Esophagus (tissue), 2 donors: ENCODE results near the gene WDR55. TPM values are rescaled to one million over a fixed set of nuclear protein-coding genes. Genes with fewer than 3 reads are reported as not detected.
A peak's percentile ranks its signal among the peaks of the same experiment; 100 is the strongest.
"Not testable (repeated sequence)": the region's sequence is repeated elsewhere in the genome, so short reads cannot be mapped to it uniquely, and the experiment has no call there.

Experiments
- H3K27ac ChIP-seq, 2 donors: one replicate each; pipeline ENCODE4 v1.5.1; 2013; ENCODE audit warnings: low read depth in 2 of 2, mild to moderate bottlenecking in 2 of 2, inconsistent platforms in 1 of 2, low read length in 1 of 2, moderate library complexity in 1 of 2
- H3K27me3 ChIP-seq, 2 donors: one replicate each; pipeline ENCODE4 v1.6.1; 2013; ENCODE audit warnings: low read length in 2 of 2, control low read depth in 1 of 2, mild to moderate bottlenecking in 1 of 2; ENCODE audit not compliant: insufficient read depth in 2 of 2, control insufficient read depth in 1 of 2
- H3K36me3 ChIP-seq, 2 donors: one replicate each; pipeline ENCODE4 v1.6.1; 2013; ENCODE audit warnings: low read length in 1 of 2; ENCODE audit not compliant: control insufficient read depth in 2 of 2, insufficient read depth in 2 of 2
- H3K4me1 ChIP-seq, 2 donors: one replicate each; pipeline ENCODE4 v1.6.1; 2013; ENCODE audit warnings: low read length in 1 of 2; ENCODE audit not compliant: control insufficient read depth in 2 of 2, insufficient read depth in 2 of 2
- H3K4me3 ChIP-seq, 2 donors: one replicate each; pipeline ENCODE4 v1.5.1; 2013; ENCODE audit warnings: low read length in 2 of 2, mild to moderate bottlenecking in 2 of 2, low read depth in 1 of 2, moderate library complexity in 1 of 2
- H3K9me3 ChIP-seq, 2 donors: one replicate each; pipeline ENCODE4 v1.6.1; 2013; ENCODE audit warnings: mild to moderate bottlenecking in 2 of 2, low read depth in 1 of 2, low read length in 1 of 2, moderate library complexity in 1 of 2; ENCODE audit not compliant: control insufficient read depth in 2 of 2, insufficient read depth in 1 of 2
- WGBS, 2 donors: extraction: QIAGEN DNeasy Blood & Tissue Kit; methylation state at CpG; one replicate each; pipeline ENCODE4 v1.1.7; 2013; 5-methylcytosine and 5-hydroxymethylcytosine counted together
- polyA plus RNA-seq, 2 donors: library from polyadenylated mRNA; stranded (reverse); fragments of 200-250 nt; gene quantifications; one replicate each; pipeline ENCODE4 v1.2.3, GENCODE V29; 2013
- donor health status: healthy with polysubstance abuse.
- donor health status: Bipolar disorder and iron deficiency.

Gene WDR55
- polyA plus RNA-seq: 10 to 100 TPM; 17.3 to 19.2 TPM

DNA sequence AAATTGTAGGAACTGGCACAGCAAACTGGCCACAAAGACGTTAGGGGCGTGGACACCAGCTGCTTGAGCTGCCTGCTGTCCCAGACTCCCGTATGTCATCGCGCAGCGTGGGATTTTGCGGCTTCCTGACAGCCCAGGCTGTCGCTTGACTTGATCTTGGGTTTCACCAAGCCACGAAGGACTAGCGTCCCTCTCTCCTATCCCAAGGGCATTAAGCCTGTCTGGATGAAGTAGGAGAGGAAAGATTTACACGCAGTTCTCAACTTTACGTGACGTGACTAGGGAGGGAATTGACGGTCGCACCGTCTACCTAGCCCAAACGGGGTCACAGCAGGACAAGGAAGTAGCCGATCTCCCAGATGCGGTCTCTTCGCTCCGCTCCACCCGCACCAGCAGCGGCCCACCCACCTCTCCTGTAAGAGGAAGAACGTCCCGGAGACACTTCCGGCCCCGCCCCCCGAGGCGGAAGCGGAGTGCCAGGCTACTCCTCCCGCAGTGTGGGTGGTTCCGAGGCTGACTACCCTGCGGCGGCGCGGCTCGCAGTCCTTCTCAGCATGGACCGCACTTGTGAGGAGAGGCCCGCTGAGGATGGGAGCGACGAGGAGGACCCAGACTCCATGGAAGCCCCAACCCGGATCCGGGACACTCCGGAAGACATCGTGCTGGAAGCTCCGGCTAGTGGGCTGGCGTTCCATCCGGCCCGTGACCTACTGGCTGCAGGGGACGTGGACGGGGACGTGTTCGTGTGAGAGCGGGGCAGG is at the start of gene WDR55:
WDR55 (plus strand) TSS at position 546 of the 761 bp plus-strand sequence; CDS start at position 555, 9 bp downstream.
- Histone ChIP-seq H3K4me1 (peaks cover 0 to 7% of the 10 kb centered on the region in 2 donors), H3K9me3 (no peaks in the 10 kb centered on the region), H3K27me3 (no peaks in the 10 kb centered on the region), H3K4me3 (peak within 1 kb of the TSS; percentile 95 to 98), H3K36me3 (peaks cover 31 to 42% of the 10 kb centered on the region in 2 donors), H3K27ac (peak within 1 kb of the TSS; percentile 99)
- WGBS, 2 donors: 0% methylated on average over 54 of the region's 54 CpGs

GRCh38 chr5:140622301-140622700 is 42.4 kb upstream of the WDR55 start:
- H3K4me3 ChIP-seq: no peak overlapping the region

GRCh38 chr5:140623061-140623460 is 41.6 kb upstream of the WDR55 start:
- not testable (repeated sequence) for H3K4me3 ChIP-seq, H3K27ac ChIP-seq, H3K36me3 ChIP-seq, H3K27me3 ChIP-seq, H3K4me1 ChIP-seq, H3K9me3 ChIP-seq

More at GRCh38 chr5:140622301-140622700, 42.4 kb upstream of the WDR55 start:
- 77 to 78% methylated on average over 3 of the region's 3 CpGs for WGBS, 2 donors
- H3K36me3 ChIP-seq: no peaks in the 10 kb centered on the region
- H3K4me1 ChIP-seq: no peaks in the 10 kb centered on the region
- H3K27me3 ChIP-seq: no peaks in the 10 kb centered on the region
- no peaks in the 10 kb centered on the region for H3K9me3 ChIP-seq
- H3K27ac ChIP-seq: no peak overlapping the region

GRCh38 chr5:140624886-140625285 is 39.8 kb upstream of the WDR55 start:
- 84 to 87% methylated on average over 10 of the region's 10 CpGs for WGBS, 2 donors
- not testable (repeated sequence) for H3K4me1 ChIP-seq, H3K9me3 ChIP-seq, H3K36me3 ChIP-seq, H3K27me3 ChIP-seq, H3K4me3 ChIP-seq, H3K27ac ChIP-seq

GRCh38 chr5:140627972-140628371 is 36.7 kb upstream of the WDR55 start:
- no peak overlapping the region for H3K4me3 ChIP-seq
- H3K27me3 ChIP-seq: no peaks in the 10 kb centered on the region
- peaks cover 3 to 11% of the 10 kb centered on the region in 2 donors for H3K4me1 ChIP-seq
- H3K9me3 ChIP-seq: no peaks in the 10 kb centered on the region
- H3K36me3 ChIP-seq: no peaks in the 10 kb centered on the region
- no peak overlapping the region for H3K27ac ChIP-seq
- 87 to 93% methylated on average over 6 of the region's 6 CpGs for WGBS, 2 donors

- 45 to 55% methylated on average over 1 of the region's 1 CpG for WGBS, 2 donors
- H3K4me3 ChIP-seq: no peak overlapping the region
These were observed 36.0 kb upstream of the WDR55 start for GRCh38 chr5:140628711-140629110.

GRCh38 chr5:140630292-140631035 is 34.2 kb upstream of the WDR55 start:
- 50 to 67% methylated on average over 2 of the region's 2 CpGs for WGBS, 2 donors
- H3K4me3 ChIP-seq: no peak overlapping the region
- no peaks in the 10 kb centered on the region for H3K27me3 ChIP-seq
- no peak overlapping the region for H3K27ac ChIP-seq
- H3K4me1 ChIP-seq: peaks cover 3 to 14% of the 10 kb centered on the region in 2 donors
- no peaks in the 10 kb centered on the region for H3K9me3 ChIP-seq
- H3K36me3 ChIP-seq: no peaks in the 10 kb centered on the region

More at GRCh38 chr5:140628711-140629110, 36.0 kb upstream of the WDR55 start:
- Histone ChIP-seq H3K27ac (no peak overlapping the region), H3K9me3 (no peaks in the 10 kb centered on the region), H3K27me3 (no peaks in the 10 kb centered on the region), H3K36me3 (no peaks in the 10 kb centered on the region), H3K4me1 (peaks cover 3 to 14% of the 10 kb centered on the region in 2 donors)

- WGBS, 2 donors: 91 to 93% methylated on average over 4 of the region's 4 CpGs
- H3K4me1 ChIP-seq: peaks cover 3 to 14% of the 10 kb centered on the region in 2 donors
- H3K9me3 ChIP-seq: no peaks in the 10 kb centered on the region
- H3K27ac ChIP-seq: no peak overlapping the region
- H3K4me3 ChIP-seq: no peak overlapping the region
- H3K36me3 ChIP-seq: no peaks in the 10 kb centered on the region
- no peaks in the 10 kb centered on the region for H3K27me3 ChIP-seq
These were observed 33.7 kb upstream of the WDR55 start for GRCh38 chr5:140631036-140631417.

DNA sequence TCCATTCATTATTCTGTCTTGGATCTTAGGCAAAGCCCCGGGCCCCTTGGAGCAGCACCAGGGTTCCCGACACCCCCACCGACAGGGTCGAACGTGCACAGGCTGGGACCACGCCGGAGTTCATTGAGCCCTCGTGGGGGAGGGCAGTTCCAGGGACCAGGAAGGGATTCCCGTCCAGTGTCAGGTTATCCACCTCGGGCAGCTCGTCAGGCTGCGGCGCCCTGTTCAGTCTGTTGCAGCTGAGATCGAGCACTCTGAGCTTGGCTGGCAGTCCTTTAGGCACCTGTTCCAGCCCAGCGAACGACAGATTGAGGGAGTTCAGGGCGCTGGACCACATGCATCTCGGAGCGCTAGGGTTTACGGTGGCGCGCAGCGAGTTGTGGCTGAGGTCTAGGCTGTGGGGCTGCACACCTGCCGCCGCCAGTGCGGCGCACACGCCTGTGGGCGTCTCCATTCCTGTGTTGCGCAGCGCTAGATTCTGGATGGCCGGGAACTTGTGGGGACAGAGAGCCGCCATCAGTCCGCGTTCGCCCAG is 32.8 kb upstream of the WDR55 start:
- peak overlapping the region; percentile 51 to 59 for H3K4me3 ChIP-seq
- no peaks in the 10 kb centered on the region for H3K27me3 ChIP-seq
- no peaks in the 10 kb centered on the region for H3K36me3 ChIP-seq
- H3K9me3 ChIP-seq: no peaks in the 10 kb centered on the region
- peak overlapping the region; percentile 61 to 82 for H3K27ac ChIP-seq
- 5 to 10% methylated on average over 36 of the region's 36 CpGs for whole genome bisulfite sequencing, 2 donors
- H3K4me1 ChIP-seq: peaks cover 3 to 14% of the 10 kb centered on the region in 2 donors
